Upper lobe of left lung (tissue), 6 donors: ENCODE data around the gene GABRG3. TPM values are rescaled to one million over a fixed set of nuclear protein-coding genes. Genes with fewer than 3 reads are reported as not detected.

ENCODE experiments used
- ATAC-seq, 2 donors: fragments of 200-7000 bp; cut with Tn5 transposase; one replicate each; pipeline ENCODE4 v1.9.1; 2022; ENCODE audit warnings: mild to moderate bottlenecking in 2 of 2, moderate library complexity in 2 of 2; ENCODE audit not compliant: low FRiP score in 2 of 2
- DNase-seq, 2 donors: peaks; one replicate each; pipeline ENCODE4 v3.0.0-alpha.2; 2019 to 2020
- H3K27ac ChIP-seq, 4 donors: fragments of 200-600 bp; sonication (generic); one replicate each; pipeline ENCODE4 v1.5.1; 2016 to 2019
- H3K27me3 ChIP-seq, 4 donors: fragments of 200-600 bp; sonication (generic); one replicate each; pipeline ENCODE4 v1.5.1; 2017 to 2019
- H3K36me3 ChIP-seq, 4 donors: fragments of 200-600 bp; sonication (generic); one replicate each; pipeline ENCODE4 v1.5.1; 2016 to 2019
- H3K4me1 ChIP-seq, 4 donors: fragments of 200-600 bp; sonication (generic); one replicate each; pipeline ENCODE4 v1.5.1; 2018 to 2019
- H3K4me3 ChIP-seq, 4 donors: fragments of 200-600 bp; sonication (generic); one replicate each; pipeline ENCODE4 v1.5.1; 2017 to 2019; ENCODE audit warnings: mild to moderate bottlenecking in 2 of 4, moderate library complexity in 1 of 4
- H3K9me3 ChIP-seq, 4 donors: fragments of 200-600 bp; sonication (generic); one replicate each; pipeline ENCODE4 v1.5.1; 2018 to 2019
- EP300 ChIP-seq, 4 donors: sonication (generic); formaldehyde crosslinking; IDR thresholded peaks; one replicate each; pipeline ENCODE4 v1.5.1; 2017; ENCODE audit warnings: antibody characterized with exemption in 4 of 4, control low read depth in 2 of 4
- POLR2A ChIP-seq, 4 donors: fragments of 450-650 bp; IDR thresholded peaks; one replicate each; pipeline ENCODE4 v1.5.1; 2016 to 2017; ENCODE audit warnings: antibody characterized with exemption in 4 of 4, mild to moderate bottlenecking in 2 of 4
- POLR2AphosphoS5 ChIP-seq, 2 donors: sonication (generic); formaldehyde crosslinking; IDR thresholded peaks; one replicate each; pipeline ENCODE4 v1.5.1; 2017; ENCODE audit warnings: antibody characterized with exemption in 2 of 2
- WGBS, 2 donors: methylation state at CpG; one replicate each; pipeline ENCODE4 v1.1.5; 2017 to 2018; 5-methylcytosine and 5-hydroxymethylcytosine counted together
- total RNA-seq, 6 donors: library from RNA; depleted of rRNA in 4 of 6; stranded (reverse); fragments of >200 nt in 4 of 6; gene quantifications; one replicate each; pipeline versions ENCODE4 v1.1.0 to v1.2.1, GENCODE V29; 2016 to 2021
- TF ChIP-seq, protein P1 (sequence below), 6 experiments: fragments of 450-650 bp in 4 of 6; fragments of 200-600 bp in 2 of 6; sonication (generic) in 2 of 6; IDR thresholded peaks; one replicate each; pipeline ENCODE4 v1.5.1; 2016 to 2019; ENCODE audit warnings: antibody characterized with exemption in 6 of 6
- donor health status: DM: no; HTN: no; CAD: no; lungs with moderate emphysema.
- donor health status: DM: no; HTN: yes; CAD: no; lungs with severe emphysema.

Gene GABRG3
- total RNA-seq, 6 donors from 2014 or later, result not detected

GRCh38 chr15:27339138-27339537 lies 368.2 kb downstream of the GABRG3 start:
- no peak for TF ChIP-seq EP300 (IDR thresholded peaks at IDR 0.05)
- no peak for TF ChIP-seq POLR2A (IDR thresholded peaks at IDR 0.05)
- TF ChIP-seq, protein P1, sequence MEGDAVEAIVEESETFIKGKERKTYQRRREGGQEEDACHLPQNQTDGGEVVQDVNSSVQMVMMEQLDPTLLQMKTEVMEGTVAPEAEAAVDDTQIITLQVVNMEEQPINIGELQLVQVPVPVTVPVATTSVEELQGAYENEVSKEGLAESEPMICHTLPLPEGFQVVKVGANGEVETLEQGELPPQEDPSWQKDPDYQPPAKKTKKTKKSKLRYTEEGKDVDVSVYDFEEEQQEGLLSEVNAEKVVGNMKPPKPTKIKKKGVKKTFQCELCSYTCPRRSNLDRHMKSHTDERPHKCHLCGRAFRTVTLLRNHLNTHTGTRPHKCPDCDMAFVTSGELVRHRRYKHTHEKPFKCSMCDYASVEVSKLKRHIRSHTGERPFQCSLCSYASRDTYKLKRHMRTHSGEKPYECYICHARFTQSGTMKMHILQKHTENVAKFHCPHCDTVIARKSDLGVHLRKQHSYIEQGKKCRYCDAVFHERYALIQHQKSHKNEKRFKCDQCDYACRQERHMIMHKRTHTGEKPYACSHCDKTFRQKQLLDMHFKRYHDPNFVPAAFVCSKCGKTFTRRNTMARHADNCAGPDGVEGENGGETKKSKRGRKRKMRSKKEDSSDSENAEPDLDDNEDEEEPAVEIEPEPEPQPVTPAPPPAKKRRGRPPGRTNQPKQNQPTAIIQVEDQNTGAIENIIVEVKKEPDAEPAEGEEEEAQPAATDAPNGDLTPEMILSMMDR (IDR thresholded peaks at IDR 0.05), result no peak
- no peak for TF ChIP-seq POLR2AphosphoS5 (IDR thresholded peaks at IDR 0.05)
- no peaks in the 10 kb centered on the region for H3K36me3 ChIP-seq

GRCh38 chr15:27341780-27342343 lies 370.9 kb downstream of the GABRG3 start:
- H3K4me1 ChIP-seq, result no peaks in the 10 kb centered on the region
- ATAC-seq (peak in 1 of 2 donors; percentile 35), DNase-seq (no peak)
- H3K4me3 ChIP-seq, result no peak overlapping the region
- TF ChIP-seq POLR2AphosphoS5 (IDR thresholded peaks at IDR 0.05), result no peak
- TF ChIP-seq, protein P1 (IDR thresholded peaks at IDR 0.05), result no peak
- no peak for TF ChIP-seq EP300 (IDR thresholded peaks at IDR 0.05)
- TF ChIP-seq POLR2A (IDR thresholded peaks at IDR 0.05), result no peak
- H3K36me3 ChIP-seq, result no peaks in the 10 kb centered on the region
- H3K27ac ChIP-seq, result no peak overlapping the region
- WGBS, 2 donors, result 49 to 54% methylated on average over 7 of the region's 7 CpGs
- H3K27me3 ChIP-seq, result no peaks in the 10 kb centered on the region
- peaks cover 0 to 1% (median 0%) of the 10 kb centered on the region in 4 donors for H3K9me3 ChIP-seq

More at GRCh38 chr15:27339138-27339537, 368.2 kb downstream of the GABRG3 start:
- Histone ChIP-seq H3K9me3 (no peaks in the 10 kb centered on the region), H3K27me3 (no peaks in the 10 kb centered on the region), H3K4me1 (no peaks in the 10 kb centered on the region), H3K4me3 (no peak overlapping the region), H3K27ac (no peak overlapping the region)
- ATAC-seq, result no peak
- no peak for DNase-seq
- 92 to 94% methylated on average over 5 of the region's 5 CpGs for WGBS, 2 donors

- TF ChIP-seq, protein P1 (IDR thresholded peaks at IDR 0.05), result no peak
- TF ChIP-seq POLR2AphosphoS5 (IDR thresholded peaks at IDR 0.05) (no peak), EP300 (IDR thresholded peaks at IDR 0.05) (no peak), POLR2A (IDR thresholded peaks at IDR 0.05) (no peak)
- 72 to 75% methylated on average over 8 of the region's 8 CpGs for WGBS, 2 donors
- no peaks in the 10 kb centered on the region for H3K36me3 ChIP-seq
- no peak overlapping the region for H3K27ac ChIP-seq
- H3K4me3 ChIP-seq, result no peak overlapping the region
- DNase-seq, result no peak
- no peak for ATAC-seq
- H3K4me1 ChIP-seq, result no peaks in the 10 kb centered on the region
- no peaks in the 10 kb centered on the region for H3K27me3 ChIP-seq
- H3K9me3 ChIP-seq, result peaks cover 0 to 6% (median 1%) of the 10 kb centered on the region in 4 donors
Observed at GRCh38 chr15:27342991-27343390, 372.0 kb downstream of the GABRG3 start.

GRCh38 chr15:27352136-27352535 lies 381.2 kb downstream of the GABRG3 start:
- H3K4me1 ChIP-seq, result no peaks in the 10 kb centered on the region
- WGBS, 2 donors, result 85 to 91% methylated on average over 12 of the region's 12 CpGs
- H3K4me3 ChIP-seq, result no peak overlapping the region
- ATAC-seq, result no peak
- no peaks in the 10 kb centered on the region for H3K36me3 ChIP-seq
- H3K27me3 ChIP-seq, result no peaks in the 10 kb centered on the region
- no peak for DNase-seq
- peaks cover 0 to 2% (median under 1%) of the 10 kb centered on the region in 4 donors for H3K9me3 ChIP-seq
- no peak for TF ChIP-seq POLR2AphosphoS5 (IDR thresholded peaks at IDR 0.05)
- no peak overlapping the region for H3K27ac ChIP-seq

- Histone ChIP-seq H3K27ac (no peak overlapping the region), H3K27me3 (no peaks in the 10 kb centered on the region), H3K36me3 (no peaks in the 10 kb centered on the region), H3K4me3 (no peak overlapping the region), H3K9me3 (no peaks in the 10 kb centered on the region), H3K4me1 (peaks cover 0 to 3% (median 0%) of the 10 kb centered on the region in 4 donors)
- TF ChIP-seq POLR2A (IDR thresholded peaks at IDR 0.05), result no peak
- TF ChIP-seq POLR2AphosphoS5 (IDR thresholded peaks at IDR 0.05), result no peak
- TF ChIP-seq, protein P1 (IDR thresholded peaks at IDR 0.05), result no peak
- no peak for TF ChIP-seq EP300 (IDR thresholded peaks at IDR 0.05)
- 44 to 47% methylated on average over 2 of the region's 2 CpGs for WGBS, 2 donors
- no peak for ATAC-seq
- no peak for DNase-seq
Observed at GRCh38 chr15:27353856-27354255, 382.9 kb downstream of the GABRG3 start.
